H9 (cell line): ENCODE results near the gene CRISPLD2. TPM values are rescaled to one million over a fixed set of nuclear protein-coding genes. Genes with fewer than 3 reads are reported as not detected.

Experiments
- DNase-seq: peaks from one replicate; pipeline ENCODE4 v3.0.0-alpha.2; 2017
- H2AFZ ChIP-seq: one replicate; pipeline ENCODE4 v1.6.1; 2013; ENCODE audit warnings: mild to moderate bottlenecking, low read length, control low read depth, moderate library complexity
- H2AK5ac ChIP-seq: 2 replicates; pipeline ENCODE4 v1.6.1; 2013; ENCODE audit warnings: low read length, control low read depth, mixed read lengths; ENCODE audit not compliant: insufficient read length
- H2BK120ac ChIP-seq: one replicate; pipeline ENCODE4 v1.6.1; 2013; ENCODE audit warnings: low read depth, mild to moderate bottlenecking, low read length, control low read depth, inconsistent platforms; ENCODE audit not compliant: poor library complexity, severe bottlenecking
- H2BK12ac ChIP-seq: 2 replicates; pipeline ENCODE4 v1.6.1; 2013; ENCODE audit warnings: low read length, control low read depth, mixed read lengths, low read depth; ENCODE audit not compliant: insufficient read length
- H2BK15ac ChIP-seq: 2 replicates; pipeline ENCODE4 v1.6.1; 2013; ENCODE audit warnings: low read depth, low read length, control low read depth
- H2BK20ac ChIP-seq: one replicate; pipeline ENCODE4 v1.6.1; 2013; ENCODE audit warnings: low read depth, mild to moderate bottlenecking, low read length, control low read depth, inconsistent platforms; ENCODE audit not compliant: poor library complexity, severe bottlenecking
- H2BK5ac ChIP-seq: 2 replicates; pipeline ENCODE4 v1.6.1; 2013; ENCODE audit warnings: low read length, control low read depth, mixed read lengths; ENCODE audit not compliant: insufficient read length
- H3K14ac ChIP-seq: 2 replicates; pipeline ENCODE4 v1.6.1; 2013; ENCODE audit warnings: low read length, control low read depth; ENCODE audit not compliant: insufficient read depth
- H3K18ac ChIP-seq: 2 replicates; pipeline ENCODE4 v1.6.1; 2013; ENCODE audit warnings: low read depth, mild to moderate bottlenecking, mixed read lengths, low read length, control low read depth; ENCODE audit not compliant: insufficient read length
- H3K23ac ChIP-seq: 2 replicates; pipeline ENCODE4 v1.6.1; 2013; ENCODE audit warnings: low read length, control low read depth, mixed read lengths, low read depth; ENCODE audit not compliant: insufficient read length
- H3K23me2 ChIP-seq: 2 replicates; pipeline ENCODE4 v1.6.1; 2013; ENCODE audit warnings: low read depth, mild to moderate bottlenecking, mixed read lengths, low read length, control low read depth; ENCODE audit not compliant: insufficient read length, poor library complexity, severe bottlenecking
- H3K27ac ChIP-seq: 2 replicates; pipeline ENCODE4 v1.5.1; 2013; ENCODE audit warnings: low read length, control low read depth, mixed read lengths, low read depth; ENCODE audit not compliant: insufficient read length
- H3K27me3 ChIP-seq: 2 replicates; pipeline ENCODE4 v1.6.1; 2013; ENCODE audit warnings: low read length, control low read depth, inconsistent platforms; ENCODE audit not compliant: insufficient read depth
- H3K4ac ChIP-seq: 2 replicates; pipeline ENCODE4 v1.6.1; 2013; ENCODE audit warnings: low read depth, mild to moderate bottlenecking, control low read depth, inconsistent platforms, low read length, moderate library complexity
- H3K4me1 ChIP-seq: 2 replicates; pipeline ENCODE4 v1.6.1; 2013; ENCODE audit warnings: low read length, control low read depth, inconsistent platforms; ENCODE audit not compliant: insufficient read depth
- H3K4me2 ChIP-seq: 2 replicates; pipeline ENCODE4 v1.6.1; 2013; ENCODE audit warnings: low read length, control low read depth, mixed read lengths; ENCODE audit not compliant: insufficient read length, insufficient read depth
- H3K56ac ChIP-seq: 2 replicates; pipeline ENCODE4 v1.6.1; 2013; ENCODE audit warnings: low read depth, mild to moderate bottlenecking, mixed read lengths, low read length, control low read depth; ENCODE audit not compliant: insufficient read length
- H3K79me1 ChIP-seq: 2 replicates; pipeline ENCODE4 v1.6.1; 2013; ENCODE audit warnings: low read depth, mild to moderate bottlenecking, moderate library complexity, low read length, control low read depth, inconsistent platforms; ENCODE audit not compliant: insufficient read depth, poor library complexity, severe bottlenecking
- H3K79me2 ChIP-seq: 2 replicates; pipeline ENCODE4 v1.6.1; 2013; ENCODE audit warnings: low read length, control low read depth, inconsistent platforms; ENCODE audit not compliant: insufficient read depth
- H3K9ac ChIP-seq: 2 replicates; pipeline ENCODE4 v1.6.1; 2013; ENCODE audit warnings: low read length, control low read depth, mixed read lengths; ENCODE audit not compliant: insufficient read length; ENCODE audit errors: extremely low read depth
- H3K9me3 ChIP-seq: one replicate; pipeline ENCODE4 v1.6.1; 2013; ENCODE audit warnings: low read depth, low read length, inconsistent platforms; ENCODE audit not compliant: control insufficient read depth
- H3T11ph ChIP-seq: one replicate; pipeline ENCODE4 v1.6.1; 2013; ENCODE audit warnings: mild to moderate bottlenecking, low read length, control low read depth, inconsistent platforms
- H4K20me1 ChIP-seq: one replicate; pipeline ENCODE4 v1.6.1; 2013; ENCODE audit not compliant: control insufficient read depth, insufficient read length, insufficient read depth
- H4K5ac ChIP-seq: 2 replicates; pipeline ENCODE4 v1.6.1; 2013; ENCODE audit warnings: low read depth, mild to moderate bottlenecking, mixed read lengths, low read length, control low read depth; ENCODE audit not compliant: insufficient read length
- H4K8ac ChIP-seq: replicated peaks from 2 replicates; pipeline ENCODE4 v1.6.1; 2013; ENCODE audit warnings: low read length, control low read depth, mixed read lengths, low read depth; ENCODE audit not compliant: insufficient read length
- H4K91ac ChIP-seq: 2 replicates; pipeline ENCODE4 v1.6.1; 2013; ENCODE audit warnings: low read depth, mild to moderate bottlenecking, moderate library complexity, mixed read lengths, low read length, control low read depth; ENCODE audit not compliant: insufficient read length
- H3K27ac Mint-ChIP-seq, 3 experiments: 2 replicates in 2 of 3; 3 replicates in 1 of 3; pipeline ENCODE4 v1.8.0; 2020 to 2021; ENCODE audit warnings: mixed read lengths in 3 of 3, mild to moderate bottlenecking in 1 of 3, moderate library complexity in 1 of 3
- H3K27me3 Mint-ChIP-seq: 2 replicates; pipeline ENCODE4 v1.8.0; 2021; ENCODE audit warnings: low read depth, mild to moderate bottlenecking, moderate library complexity, mixed read lengths
- H3K36me3 Mint-ChIP-seq, 3 experiments: 2 replicates in 2 of 3; 3 replicates in 1 of 3; pipeline ENCODE4 v1.8.0; 2020 to 2021; ENCODE audit warnings: low read depth in 3 of 3, mixed read lengths in 3 of 3; ENCODE audit not compliant: insufficient read depth in 1 of 3
- H3K4me1 Mint-ChIP-seq, 2 experiments: 2 replicates each; pipeline ENCODE4 v1.8.0; 2020; ENCODE audit warnings: mixed read lengths in 2 of 2
- H3K4me3 Mint-ChIP-seq, 2 experiments: 2 replicates in 1 of 2; 3 replicates in 1 of 2; pipeline ENCODE4 v1.8.0; 2020 to 2021; ENCODE audit warnings: mild to moderate bottlenecking in 2 of 2, mixed read lengths in 2 of 2, moderate library complexity in 1 of 2
- H3K9me3 Mint-ChIP-seq, 2 experiments: 2 replicates in 1 of 2; 3 replicates in 1 of 2; pipeline ENCODE4 v1.8.0; 2020; ENCODE audit warnings: mild to moderate bottlenecking in 2 of 2, mixed read lengths in 2 of 2, moderate library complexity in 1 of 2
- WGBS: extraction: QIAGEN DNeasy Blood & Tissue Kit; methylation state at CpG from one replicate; pipeline ENCODE4 v1.1.7; 2013; ENCODE audit warnings: missing lambda C conversion rate, low lambda C conversion rate, mixed read lengths; ENCODE audit not compliant: insufficient read length; ENCODE audit errors: extremely low coverage; 5-methylcytosine and 5-hydroxymethylcytosine counted together
- total RNA-seq: library from RNA; stranded (reverse); gene quantifications from 2 replicates; pipeline ENCODE4 v1.2.1, GENCODE V29; 2021
- TF ChIP-seq, protein P1 (sequence below): fragments of 200-600 bp; sonication (generic); conservative IDR thresholded peaks from 3 replicates; pipeline ENCODE4 v1.8.0; 2021; ENCODE audit warnings: antibody characterized with exemption, mild to moderate bottlenecking

The CRISPLD2 gene
- total RNA-seq, 1 experiment from 2014 or later, result 2.3 TPM

DNA sequence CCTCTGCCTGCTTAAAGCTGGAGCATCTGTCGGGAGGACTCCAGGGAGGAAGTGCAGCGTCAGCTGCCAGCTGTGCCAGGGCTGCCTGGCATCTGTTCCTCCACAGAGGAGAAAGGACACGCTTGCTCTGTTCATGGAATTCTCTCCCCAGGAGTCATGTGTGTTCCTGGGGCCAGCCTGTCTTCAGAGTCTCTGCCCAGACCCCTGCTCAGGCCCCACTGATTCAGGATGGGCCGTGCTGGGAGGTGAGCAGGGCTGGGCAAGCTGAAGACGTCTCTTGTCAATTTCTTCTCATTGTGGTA, 24.2 kb downstream of the CRISPLD2 start:
- H4K5ac ChIP-seq, result no peak overlapping the region
- H3K9me3 ChIP-seq, result no peaks in the 10 kb centered on the region
- H3K27me3 Mint-ChIP-seq, result peaks cover 85% of the 10 kb centered on the region

More for the DNA sequence above, 24.2 kb downstream of the CRISPLD2 start:
- Histone ChIP-seq H3K4me2 (no peak overlapping the region), H2BK12ac (no peak overlapping the region), H3T11ph (no peak overlapping the region), H3K23me2 (no peaks in the 10 kb centered on the region), H3K4ac (no peak overlapping the region), H3K14ac (no peak overlapping the region), H2AK5ac (no peak overlapping the region), H2BK5ac (no peak overlapping the region), H2BK120ac (no peak overlapping the region), H3K56ac (no peak overlapping the region), H4K8ac (no peak overlapping the region), H3K27me3 (no peaks in the 10 kb centered on the region), H3K9ac (no peak overlapping the region), H3K79me2 (no peaks in the 10 kb centered on the region), H4K20me1 (no peaks in the 10 kb centered on the region), H2AFZ (no peak overlapping the region), H3K23ac (no peak overlapping the region), H2BK15ac (no peak overlapping the region), H3K79me1 (no peaks in the 10 kb centered on the region), H2BK20ac (no peak overlapping the region), H3K18ac (no peak overlapping the region), H3K4me1 (peaks cover 13% of the 10 kb centered on the region; the same call in 1 of the 2 replicates), H4K91ac (no peak overlapping the region), H3K27ac (no peak overlapping the region)
- TF ChIP-seq, protein P1, sequence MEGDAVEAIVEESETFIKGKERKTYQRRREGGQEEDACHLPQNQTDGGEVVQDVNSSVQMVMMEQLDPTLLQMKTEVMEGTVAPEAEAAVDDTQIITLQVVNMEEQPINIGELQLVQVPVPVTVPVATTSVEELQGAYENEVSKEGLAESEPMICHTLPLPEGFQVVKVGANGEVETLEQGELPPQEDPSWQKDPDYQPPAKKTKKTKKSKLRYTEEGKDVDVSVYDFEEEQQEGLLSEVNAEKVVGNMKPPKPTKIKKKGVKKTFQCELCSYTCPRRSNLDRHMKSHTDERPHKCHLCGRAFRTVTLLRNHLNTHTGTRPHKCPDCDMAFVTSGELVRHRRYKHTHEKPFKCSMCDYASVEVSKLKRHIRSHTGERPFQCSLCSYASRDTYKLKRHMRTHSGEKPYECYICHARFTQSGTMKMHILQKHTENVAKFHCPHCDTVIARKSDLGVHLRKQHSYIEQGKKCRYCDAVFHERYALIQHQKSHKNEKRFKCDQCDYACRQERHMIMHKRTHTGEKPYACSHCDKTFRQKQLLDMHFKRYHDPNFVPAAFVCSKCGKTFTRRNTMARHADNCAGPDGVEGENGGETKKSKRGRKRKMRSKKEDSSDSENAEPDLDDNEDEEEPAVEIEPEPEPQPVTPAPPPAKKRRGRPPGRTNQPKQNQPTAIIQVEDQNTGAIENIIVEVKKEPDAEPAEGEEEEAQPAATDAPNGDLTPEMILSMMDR, result no peak
- no peaks in the 10 kb centered on the region; a peak in 1 of 5 replicates for H3K9me3 Mint-ChIP-seq
- peaks cover 69 to 79% of the 10 kb centered on the region in 2 experiments for H3K4me1 Mint-ChIP-seq
- DNase-seq, result no peak
- no peak overlapping the region for H3K27ac Mint-ChIP-seq
- no CpG with 5 or more reads among the region's 5 CpGs for WGBS
- no peaks in the 10 kb centered on the region; a peak in 2 of 7 replicates for H3K36me3 Mint-ChIP-seq
- H3K4me3 Mint-ChIP-seq, result peak overlapping the region in 1 of 2 experiments; percentile 43; a peak in 2 of 5 replicates
